ENCODE results near the gene TFPT.

The TFPT gene

GRCh38 chr19:54115109-54116063 is at the start of gene TFPT, which contains the start of gene PRPF31:
Gene TFPT, minus strand, starts transcription at chr19:54115657. Its CDS starts 388 bp downstream, at chr19:54115269.
Gene PRPF31, plus strand, starts transcription at chr19:54115754. Its CDS starts 2,525 bp downstream, at chr19:54118279.
- Mint-ChIP-seq H3K27me3 (no peaks in the 10 kb centered on the region), H3K4me1 (ENCODE audit: low read depth) (peaks cover 48% of the 10 kb centered on the region), H3K36me3 (ENCODE audit: low read depth) (peaks cover 82% of the 10 kb centered on the region), H3K27ac (peak within 1 kb of the TSS; percentile 94), H3K4me3 (peak within 1 kb of the TSS; percentile 85), H3K9me3 (no peaks in the 10 kb centered on the region)
- intact Hi-C loops (cut with micrococcal nuclease) = loop anchor here (1.0 kb wide), 1 partner anchor 13 kb away; the partner anchor contains the start of gene NDUFA3

GRCh38 chr19:54165222-54165621 is 49.8 kb upstream of the TFPT start:
- peak overlapping the region; percentile 26 for H3K27ac Mint-ChIP-seq
- H3K27me3 Mint-ChIP-seq = peaks cover 25% of the 10 kb centered on the region
- H3K9me3 Mint-ChIP-seq = no peaks in the 10 kb centered on the region
- peaks cover 10% of the 10 kb centered on the region for H3K36me3 Mint-ChIP-seq (ENCODE audit: low read depth)
- intact Hi-C loops (cut with micrococcal nuclease) = no loop called here
- no peak overlapping the region for H3K4me3 Mint-ChIP-seq
- peaks cover 60% of the 10 kb centered on the region for H3K4me1 Mint-ChIP-seq (ENCODE audit: low read depth)

- Mint-ChIP-seq H3K4me3 (peak overlapping the region; percentile 76), H3K27me3 (peaks cover 25% of the 10 kb centered on the region), H3K36me3 (ENCODE audit: low read depth) (peaks cover 13% of the 10 kb centered on the region), H3K4me1 (ENCODE audit: low read depth) (peaks cover 63% of the 10 kb centered on the region), H3K27ac (peak overlapping the region; percentile 81), H3K9me3 (no peaks in the 10 kb centered on the region)
- intact Hi-C loops (cut with micrococcal nuclease) = no loop called here
Measured at GRCh38 chr19:54164369-54165068, 49.1 kb upstream of the TFPT start.

- intact Hi-C loops (cut with micrococcal nuclease) = no loop called here
- peak overlapping the region; percentile 90 for H3K4me3 Mint-ChIP-seq
- peaks cover 70% of the 10 kb centered on the region for H3K4me1 Mint-ChIP-seq (ENCODE audit: low read depth)
- no peaks in the 10 kb centered on the region for H3K9me3 Mint-ChIP-seq
- H3K36me3 Mint-ChIP-seq (ENCODE audit: low read depth) = peaks cover 28% of the 10 kb centered on the region
- H3K27ac Mint-ChIP-seq = peak overlapping the region; percentile 98
- peaks cover 25% of the 10 kb centered on the region for H3K27me3 Mint-ChIP-seq
Measured at GRCh38 chr19:54162884-54163283, 47.4 kb upstream of the TFPT start.

GRCh38 chr19:54162241-54162805 is 46.9 kb upstream of the TFPT start:
- Mint-ChIP-seq H3K4me3 (peak overlapping the region; percentile 90), H3K27me3 (peaks cover 25% of the 10 kb centered on the region), H3K36me3 (ENCODE audit: low read depth) (peaks cover 33% of the 10 kb centered on the region), H3K9me3 (no peaks in the 10 kb centered on the region), H3K27ac (peak overlapping the region; percentile 98), H3K4me1 (ENCODE audit: low read depth) (peaks cover 72% of the 10 kb centered on the region)
- intact Hi-C loops (cut with micrococcal nuclease) = no loop called here

GRCh38 chr19:54160854-54161253 is 45.4 kb upstream of the TFPT start:
- Mint-ChIP-seq H3K27ac (peak overlapping the region; percentile 97), H3K27me3 (peaks cover 17% of the 10 kb centered on the region), H3K4me1 (ENCODE audit: low read depth) (peaks cover 79% of the 10 kb centered on the region), H3K9me3 (no peaks in the 10 kb centered on the region), H3K36me3 (ENCODE audit: low read depth) (peaks cover 48% of the 10 kb centered on the region), H3K4me3 (peak overlapping the region; percentile 90)
- intact Hi-C loops (cut with micrococcal nuclease) = loop anchor here (1.0 kb wide), 1 partner anchor 29 kb away; no protein-coding TSS in a partner anchor

- intact Hi-C loops (cut with micrococcal nuclease) = loop anchor here (1.0 kb wide), 1 partner anchor 30 kb away; no protein-coding TSS in a partner anchor
- Mint-ChIP-seq H3K9me3 (no peaks in the 10 kb centered on the region), H3K27me3 (peaks cover 12% of the 10 kb centered on the region), H3K36me3 (ENCODE audit: low read depth) (peaks cover 53% of the 10 kb centered on the region), H3K27ac (peak overlapping the region; percentile 97), H3K4me1 (ENCODE audit: low read depth) (peaks cover 73% of the 10 kb centered on the region), H3K4me3 (peak overlapping the region; percentile 90)
Measured at GRCh38 chr19:54160182-54160811, 44.8 kb upstream of the TFPT start.

- peaks cover 70% of the 10 kb centered on the region for H3K4me1 Mint-ChIP-seq (ENCODE audit: low read depth)
- H3K36me3 Mint-ChIP-seq (ENCODE audit: low read depth) = peaks cover 61% of the 10 kb centered on the region
- intact Hi-C loops (cut with micrococcal nuclease) = loop anchor here (1.0 to 2.0 kb wide), 2 partner anchors 23 to 31 kb away; partner anchors contain the start of gene CNOT3
Measured at GRCh38 chr19:54159352-54160181, 44.1 kb upstream of the TFPT start, which contains the start of gene LENG1. Gene LENG1, minus strand, starts transcription at chr19:54159721. Its CDS starts 26 bp downstream, at chr19:54159695.

GRCh38 chr19:54158812-54159351 is 43.4 kb upstream of the TFPT start:
- peaks cover 68% of the 10 kb centered on the region for H3K36me3 Mint-ChIP-seq (ENCODE audit: low read depth)
- intact Hi-C loops (cut with micrococcal nuclease) = loop anchor here (2.0 kb wide), 1 partner anchor 22 kb away; the partner anchor contains the start of gene CNOT3
- H3K27me3 Mint-ChIP-seq = peaks cover 2% of the 10 kb centered on the region
- H3K4me3 Mint-ChIP-seq = peak overlapping the region; percentile 90
- H3K4me1 Mint-ChIP-seq (ENCODE audit: low read depth) = peaks cover 63% of the 10 kb centered on the region
- peak overlapping the region; percentile 97 for H3K27ac Mint-ChIP-seq
- no peaks in the 10 kb centered on the region for H3K9me3 Mint-ChIP-seq

More at GRCh38 chr19:54159352-54160181, 44.1 kb upstream of the TFPT start, which contains the start of gene LENG1:
- peak within 1 kb of the TSS; percentile 97 for H3K27ac Mint-ChIP-seq
- H3K27me3 Mint-ChIP-seq = peaks cover 7% of the 10 kb centered on the region
- peak within 1 kb of the TSS; percentile 90 for H3K4me3 Mint-ChIP-seq
- no peaks in the 10 kb centered on the region for H3K9me3 Mint-ChIP-seq

GRCh38 chr19:54156953-54157352 is 41.5 kb upstream of the TFPT start:
- Mint-ChIP-seq H3K27me3 (no peaks in the 10 kb centered on the region), H3K27ac (no peak overlapping the region), H3K4me3 (no peak overlapping the region), H3K36me3 (ENCODE audit: low read depth) (peaks cover 77% of the 10 kb centered on the region), H3K9me3 (no peaks in the 10 kb centered on the region), H3K4me1 (ENCODE audit: low read depth) (peaks cover 50% of the 10 kb centered on the region)
- intact Hi-C loops (cut with micrococcal nuclease) = no loop called here

- Mint-ChIP-seq H3K4me3 (no peak overlapping the region), H3K9me3 (no peaks in the 10 kb centered on the region), H3K4me1 (ENCODE audit: low read depth) (peaks cover 45% of the 10 kb centered on the region), H3K27me3 (no peaks in the 10 kb centered on the region), H3K27ac (no peak overlapping the region), H3K36me3 (ENCODE audit: low read depth) (peaks cover 82% of the 10 kb centered on the region)
- intact Hi-C loops (cut with micrococcal nuclease) = no loop called here
Measured at GRCh38 chr19:54156490-54156889, 41.0 kb upstream of the TFPT start.

GRCh38 chr19:54155694-54156093 is 40.2 kb upstream of the TFPT start:
- Mint-ChIP-seq H3K4me1 (ENCODE audit: low read depth) (peaks cover 39% of the 10 kb centered on the region), H3K9me3 (no peaks in the 10 kb centered on the region), H3K27ac (no peak overlapping the region), H3K36me3 (ENCODE audit: low read depth) (peaks cover 89% of the 10 kb centered on the region), H3K4me3 (no peak overlapping the region), H3K27me3 (no peaks in the 10 kb centered on the region)
- intact Hi-C loops (cut with micrococcal nuclease) = no loop called here
